HG03460 (cell line): ENCODE measurements around the gene NR1I3.

Experiments used
- ATAC-seq: cut with Tn5 transposase; IDR thresholded peaks from one replicate; pipeline ENCODE4 v1.9.1; 2021; ENCODE audit not compliant: unreplicated experiment

The NR1I3 gene

DNA sequence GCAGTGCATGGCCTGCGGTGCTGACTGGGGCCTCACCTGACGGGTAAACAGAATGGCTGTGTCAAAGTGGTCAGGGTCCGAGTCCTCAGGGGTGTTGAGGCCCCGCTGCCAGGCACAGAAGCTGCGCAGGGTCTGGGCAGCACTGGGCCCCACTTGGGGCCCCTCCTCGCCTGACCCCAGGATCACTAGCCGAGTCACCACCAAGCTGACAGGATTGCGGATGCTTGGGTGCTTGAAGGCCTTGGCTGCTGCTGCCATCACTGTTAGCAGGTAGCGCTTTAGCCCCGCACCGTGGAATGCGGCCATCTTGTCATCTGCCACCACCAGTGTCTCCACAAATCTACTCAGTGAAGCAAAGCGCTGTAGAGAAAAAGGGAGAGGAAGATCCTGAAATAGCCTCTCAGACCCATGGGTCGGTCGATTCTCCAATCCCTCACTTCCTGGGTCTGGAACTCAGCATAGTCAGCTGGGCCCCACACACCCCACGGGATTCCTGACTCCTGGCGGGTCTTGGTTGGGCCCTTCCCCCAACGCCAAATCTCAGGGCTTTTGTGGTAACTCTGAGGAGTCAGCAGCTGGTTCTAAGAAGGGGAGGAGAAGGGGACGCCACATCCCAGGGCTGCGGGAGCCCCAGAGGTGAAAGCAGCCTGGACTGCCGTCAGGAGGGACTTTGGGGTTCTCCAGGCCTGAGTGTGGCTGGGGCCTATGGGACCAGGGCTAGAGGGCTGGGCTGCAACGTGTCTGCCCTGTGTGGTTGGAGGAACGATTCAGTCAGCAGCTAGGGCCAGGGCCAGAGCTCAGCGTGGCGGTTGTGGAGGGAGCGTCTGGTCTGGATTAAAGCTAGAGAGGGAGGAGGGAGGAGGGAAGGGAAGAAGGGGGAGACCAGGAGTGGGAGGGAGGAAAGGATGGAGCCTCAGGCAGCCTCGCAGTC is 41.2 kb downstream of the NR1I3 start:
- no peak for ATAC-seq

- ATAC-seq = no peak
Observed at GRCh38 chr1:161196111-161196510, 41.9 kb downstream of the NR1I3 start.

- peak; percentile 59 for ATAC-seq
Observed at GRCh38 chr1:161195171-161195570, 42.8 kb downstream of the NR1I3 start.

GRCh38 chr1:161193561-161194235 is 44.3 kb downstream of the NR1I3 start:
- ATAC-seq = no peak

DNA sequence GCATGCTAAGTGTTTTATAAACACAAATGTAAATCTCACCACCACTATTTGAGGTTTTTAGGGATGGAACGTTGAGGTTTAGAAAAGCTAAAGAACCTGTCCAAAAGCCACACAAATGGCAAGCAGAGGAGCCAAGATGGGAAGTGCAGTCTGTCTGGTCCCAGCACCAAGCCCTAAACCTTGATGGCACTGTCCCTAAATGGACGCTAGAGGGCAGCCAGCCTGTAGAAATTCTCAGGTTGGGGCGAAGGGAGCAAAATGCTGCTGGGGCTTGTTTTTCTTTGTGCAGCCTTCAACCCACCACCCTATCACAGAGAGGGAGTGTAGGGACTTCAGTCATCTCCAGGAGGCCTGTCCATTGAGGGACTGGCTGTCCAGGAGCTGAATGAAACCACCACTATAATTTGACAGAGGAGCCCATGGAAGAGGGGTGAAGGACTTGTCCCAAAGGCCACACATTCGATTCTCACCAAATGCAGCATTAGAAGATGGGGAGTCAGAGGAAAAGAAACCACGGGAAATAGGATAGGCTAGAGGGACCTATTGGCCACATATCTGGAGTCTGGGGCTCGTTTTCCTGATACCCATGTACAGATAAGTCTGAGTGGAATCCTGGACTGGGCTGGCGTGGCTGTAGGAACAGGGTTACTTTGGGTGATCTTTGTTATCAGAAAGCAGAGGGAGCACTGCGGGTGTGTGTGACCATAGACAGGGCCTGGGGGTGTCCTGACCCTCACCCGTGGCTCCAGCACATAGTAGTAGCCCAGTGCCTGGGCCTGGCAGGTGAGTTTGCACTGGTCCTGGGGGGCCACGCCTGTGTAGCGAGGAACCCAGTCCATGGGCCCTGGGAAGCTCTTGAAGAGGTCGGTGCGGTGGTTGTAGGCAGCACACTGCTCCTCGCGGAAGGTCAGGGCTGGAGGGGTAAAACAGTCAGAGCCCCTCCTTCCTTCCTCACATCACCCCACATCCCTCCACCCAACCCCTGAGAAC is 45.2 kb downstream of the NR1I3 start:
- ATAC-seq = peak; percentile 66

DNA sequence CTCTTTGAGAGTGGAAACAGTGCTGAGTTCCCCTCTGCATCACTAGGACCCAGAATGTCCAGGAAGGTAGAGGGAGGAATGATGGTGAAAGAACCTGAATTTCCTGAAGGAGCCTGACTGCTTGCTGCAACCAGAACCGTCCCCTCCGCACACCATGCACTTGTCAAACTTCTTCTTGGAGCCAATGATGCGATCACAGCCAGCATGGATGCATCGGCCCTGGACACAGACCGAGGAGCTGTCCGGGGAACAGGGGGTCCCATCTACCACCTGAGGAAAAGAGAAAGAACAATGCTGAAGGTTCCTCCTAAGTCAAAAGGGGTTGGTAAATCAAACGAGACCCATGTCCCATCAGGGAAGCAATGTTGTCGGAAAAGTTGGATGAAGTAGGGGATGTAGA is 46.0 kb downstream of the NR1I3 start:
- no peak for ATAC-seq

- no peak for ATAC-seq
Observed at GRCh38 chr1:161190962-161191521, 47.0 kb downstream of the NR1I3 start.

DNA sequence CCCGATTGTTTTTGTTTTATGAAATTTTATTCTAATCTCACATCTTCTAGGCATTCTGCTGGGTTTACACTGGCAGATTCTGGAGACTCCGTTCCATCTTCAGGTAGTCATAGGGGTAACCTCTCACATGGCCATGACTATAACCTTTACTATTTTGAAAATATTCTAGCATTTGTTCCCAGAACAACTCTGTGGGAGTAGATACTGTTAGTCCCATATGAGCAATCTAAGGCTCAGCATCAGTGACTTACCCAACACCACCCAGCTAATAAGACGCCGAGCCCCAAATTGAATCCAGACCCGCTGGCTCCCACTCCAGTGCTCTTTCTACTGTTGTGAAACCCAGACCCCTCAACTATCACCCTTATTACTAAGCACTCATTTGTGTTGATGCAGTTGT is 49.0 kb downstream of the NR1I3 start:
- ATAC-seq = no peak

DNA sequence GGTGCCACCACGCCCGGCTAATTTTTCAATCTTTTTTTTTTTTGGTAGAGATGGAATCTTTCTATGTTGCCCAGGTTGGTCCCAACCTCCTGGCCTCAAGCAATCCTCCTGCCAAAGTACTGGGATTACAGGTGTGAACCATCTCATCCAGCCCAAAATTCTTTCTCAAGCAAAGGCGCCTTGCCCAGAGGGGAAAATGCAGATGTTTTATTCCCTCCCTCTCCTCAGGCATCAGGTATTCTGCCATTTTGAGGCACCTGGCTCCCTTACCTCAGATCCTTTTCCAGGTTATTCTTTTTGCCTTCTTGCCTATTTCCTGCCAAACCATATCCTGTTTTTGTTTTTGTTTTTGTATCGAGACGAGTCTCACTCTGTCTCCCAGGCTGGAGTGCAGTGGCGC is 49.6 kb downstream of the NR1I3 start:
- no peak for ATAC-seq

GRCh38 chr1:161187311-161187710 is 50.7 kb downstream of the NR1I3 start:
- ATAC-seq = no peak

- ATAC-seq = no peak
Observed at GRCh38 chr1:161185732-161186311, 52.2 kb downstream of the NR1I3 start.

DNA sequence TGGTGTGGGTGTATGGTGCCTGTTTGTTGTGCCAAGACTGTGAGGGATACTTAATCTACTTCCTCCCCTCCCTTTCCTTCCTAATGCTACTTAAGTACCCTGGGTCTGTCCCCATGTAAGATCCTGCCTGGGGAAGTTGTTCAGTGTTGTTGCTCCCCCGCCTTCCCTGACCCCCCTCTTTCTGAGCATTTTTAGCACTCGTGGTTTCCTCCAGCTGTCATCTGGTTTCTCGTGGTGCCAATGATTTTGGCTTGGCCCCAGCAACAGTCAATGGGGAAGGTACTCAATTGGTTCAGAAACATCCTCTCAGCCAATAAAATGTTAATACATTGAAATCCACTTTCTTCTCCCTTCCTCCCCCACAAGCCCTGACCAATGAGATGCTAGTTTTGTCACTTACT is 52.7 kb downstream of the NR1I3 start:
- ATAC-seq = peak; percentile 69

DNA sequence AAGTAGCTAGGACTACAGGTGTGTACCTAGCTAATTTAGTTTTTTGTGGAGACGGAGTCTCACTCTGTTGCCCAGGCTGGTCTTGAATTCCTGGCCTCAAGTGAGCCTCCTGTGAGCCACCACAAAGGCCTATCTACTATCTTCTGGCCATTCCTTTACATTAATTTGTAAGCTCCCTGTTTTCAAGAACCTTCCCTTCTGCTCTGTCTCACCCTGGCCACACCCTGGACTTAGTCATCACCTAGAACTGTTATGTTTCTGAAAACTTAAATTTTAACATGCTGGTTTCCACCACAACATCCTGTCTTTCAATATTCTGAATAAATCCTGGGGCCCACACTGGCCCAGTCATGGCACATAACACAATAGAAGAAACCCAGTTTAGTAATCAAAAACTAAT is 55.8 kb downstream of the NR1I3 start:
- ATAC-seq = peak; percentile 54

GRCh38 chr1:161180639-161181038 is 57.4 kb downstream of the NR1I3 start:
- no peak for ATAC-seq

DNA sequence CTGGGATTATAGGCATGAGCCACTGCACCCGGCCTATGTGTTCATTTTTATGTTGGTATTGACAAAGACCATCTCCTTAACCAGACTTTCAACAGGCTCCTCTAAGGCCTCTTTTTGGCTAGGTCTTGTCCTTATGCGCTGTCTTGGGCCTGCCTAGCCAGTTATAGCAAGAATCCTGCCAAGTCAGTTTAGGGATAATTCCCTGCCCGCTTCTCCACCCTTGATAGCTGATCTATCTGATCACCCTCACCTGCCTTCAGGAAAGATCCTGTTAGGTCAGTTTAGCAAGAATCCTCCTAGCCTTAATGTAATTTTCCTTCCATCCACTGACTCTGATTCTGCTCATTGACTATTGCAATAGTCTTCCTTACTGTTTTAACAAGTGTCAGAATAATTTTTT is 58.3 kb downstream of the NR1I3 start:
- ATAC-seq = no peak
